GM23338 (cell line): Measurements from ENCODE around the gene SUV39H2. TPM values are rescaled to one million over a fixed set of nuclear protein-coding genes. Genes with fewer than 3 reads are reported as not detected.

ENCODE experiments used
- ATAC-seq: fragments of 200-7000 bp; cut with Tn5 transposase; 3 replicates; pipeline ENCODE4 v1.9.1; 2020
- DNase-seq: peaks from one replicate; pipeline ENCODE4 v3.0.0-alpha.2; 2015; ENCODE audit warnings: low spot score
- H2AFZ ChIP-seq: fragments of 200-600 bp; sonication (generic); 2 replicates; pipeline ENCODE4 v1.8.0; 2016; ENCODE audit warnings: antibody characterized with exemption, mild to moderate bottlenecking, moderate library complexity
- H3F3A ChIP-seq: fragments of 200-600 bp; sonication (generic); replicated peaks from 2 replicates; pipeline ENCODE4 v1.8.0; 2017; ENCODE audit warnings: antibody characterized with exemption, mixed run types, low read depth
- H3K27ac ChIP-seq: fragments of 200-600 bp; sonication (generic); 2 replicates; pipeline ENCODE4 v1.6.1; 2016; ENCODE audit warnings: low read depth
- H3K27me3 ChIP-seq: fragments of 200-600 bp; sonication (generic); 2 replicates; pipeline ENCODE4 v1.8.0; 2016; ENCODE audit warnings: mild to moderate bottlenecking, mixed run types, moderate library complexity; ENCODE audit not compliant: insufficient read depth
- H3K36me3 ChIP-seq: fragments of 200-600 bp; sonication (generic); 2 replicates; pipeline ENCODE4 v1.8.0; 2016; ENCODE audit warnings: mild to moderate bottlenecking; ENCODE audit not compliant: insufficient read depth
- H3K4me1 ChIP-seq: fragments of 200-600 bp; sonication (generic); 2 replicates; pipeline ENCODE4 v1.8.0; 2016; ENCODE audit warnings: mild to moderate bottlenecking, moderate library complexity; ENCODE audit not compliant: insufficient read depth
- H3K4me2 ChIP-seq: fragments of 200-600 bp; sonication (generic); 2 replicates; pipeline ENCODE4 v1.7.1; 2017; ENCODE audit warnings: mixed run types
- H3K4me3 ChIP-seq: fragments of 200-600 bp; sonication (generic); 2 replicates; pipeline ENCODE4 v1.6.1; 2016; ENCODE audit warnings: mixed run types
- H3K79me2 ChIP-seq: fragments of 200-600 bp; sonication (generic); replicated peaks from 2 replicates; pipeline ENCODE4 v1.8.0; 2017; ENCODE audit warnings: mild to moderate bottlenecking; ENCODE audit not compliant: insufficient read depth
- H3K9me2 ChIP-seq: fragments of 200-600 bp; sonication (generic); 2 replicates; pipeline ENCODE4 v1.8.0; 2017; ENCODE audit not compliant: insufficient read depth
- H4K20me1 ChIP-seq: fragments of 200-600 bp; sonication (generic); replicated peaks from 2 replicates; pipeline ENCODE4 v1.8.0; 2017; ENCODE audit warnings: mild to moderate bottlenecking; ENCODE audit not compliant: insufficient read depth
- H3K27ac Mint-ChIP-seq: 2 replicates; pipeline ENCODE4 v1.8.0; 2020; ENCODE audit warnings: inconsistent platforms, mild to moderate bottlenecking, moderate library complexity, mixed read lengths
- H3K27me3 Mint-ChIP-seq: 3 replicates; pipeline ENCODE4 v1.8.0; 2022; ENCODE audit warnings: low read depth, mild to moderate bottlenecking, moderate library complexity, mixed read lengths, inconsistent platforms; ENCODE audit not compliant: insufficient read depth, poor library complexity
- H3K36me3 Mint-ChIP-seq: 3 replicates; pipeline ENCODE4 v1.8.0; 2021; ENCODE audit warnings: low read depth, mild to moderate bottlenecking, inconsistent platforms, moderate library complexity, mixed read lengths
- H3K4me1 Mint-ChIP-seq: 3 replicates; pipeline ENCODE4 v1.8.0; 2020; ENCODE audit warnings: mild to moderate bottlenecking, inconsistent platforms, mixed read lengths
- H3K4me3 Mint-ChIP-seq: 3 replicates; pipeline ENCODE4 v1.8.0; 2021; ENCODE audit warnings: moderate library complexity, mild to moderate bottlenecking, inconsistent platforms, mixed read lengths
- H3K9me3 Mint-ChIP-seq: 3 replicates; pipeline ENCODE4 v1.8.0; 2020; ENCODE audit warnings: moderate library complexity, mild to moderate bottlenecking, inconsistent platforms, mixed read lengths
- CREB1 ChIP-seq: fragments of 250-450 bp; sonication (Bioruptor Pico); IDR thresholded peaks from 2 replicates; pipeline ENCODE4 v1.5.0; 2020; ENCODE audit warnings: low read depth, mild to moderate bottlenecking, moderate library complexity
- EZH2 ChIP-seq: fragments of 200-600 bp; sonication (generic); IDR thresholded peaks from one replicate; pipeline ENCODE4 v1.8.0; 2017; ENCODE audit warnings: antibody characterized with exemption, mild to moderate bottlenecking, low read depth; ENCODE audit not compliant: unreplicated experiment
- EZH2phosphoT487 ChIP-seq: fragments of 200-600 bp; sonication (generic); IDR thresholded peaks from one replicate; pipeline ENCODE4 v1.8.1; 2018; ENCODE audit warnings: antibody characterized with exemption; ENCODE audit not compliant: unreplicated experiment
- JUNB ChIP-seq: IDR thresholded peaks from one replicate; pipeline ENCODE4 v1.6.1; 2016; ENCODE audit warnings: antibody characterized with exemption; ENCODE audit not compliant: unreplicated experiment
- NANOG ChIP-seq: IDR thresholded peaks from 2 replicates; pipeline ENCODE4 v1.6.1; 2016; ENCODE audit warnings: antibody characterized with exemption, borderline replicate concordance
- REST ChIP-seq: IDR thresholded peaks from one replicate; pipeline ENCODE4 v1.6.1; 2018; ENCODE audit warnings: antibody characterized with exemption; ENCODE audit not compliant: unreplicated experiment
- STAT1 ChIP-seq: IDR thresholded peaks from one replicate; pipeline ENCODE4 v1.6.1; 2016; ENCODE audit warnings: antibody characterized with exemption; ENCODE audit not compliant: unreplicated experiment
- polyA plus RNA-seq: library from polyadenylated mRNA; unstranded; fragments of >200 nt; fragmentation: Nextera tagmentation; extraction: Ambion mirVana; gene quantifications from 2 replicates; pipeline ENCODE4 v1.2.1, GENCODE V29; 2016
- total RNA-seq: library from RNA; depleted of rRNA; stranded (reverse); fragments of >200 nt; shearing (Covaris generic); gene quantifications from 2 replicates; pipeline ENCODE4 v1.2.3, GENCODE V29; 2014
- TF ChIP-seq, protein P1 (sequence below): fragments of 250-450 bp; sonication (Bioruptor Pico); IDR thresholded peaks from 2 replicates; pipeline ENCODE4 v1.5.0; 2020; ENCODE audit warnings: mild to moderate bottlenecking, moderate library complexity
- TF ChIP-seq, protein P2 (sequence below): IDR thresholded peaks from 2 replicates; pipeline ENCODE4 v1.6.1; 2016; ENCODE audit warnings: antibody characterized with exemption
- TF ChIP-seq, protein P3 (sequence below), 2 experiments: fragments of 200-600 bp in 1 of 2; sonication (generic) in 1 of 2; conservative IDR thresholded peaks; 2 replicates each; pipeline versions ENCODE4 v1.5.1 to v1.6.1; 2016 to 2017; ENCODE audit warnings: antibody characterized with exemption in 2 of 2, low read depth in 2 of 2, mild to moderate bottlenecking in 2 of 2, moderate library complexity in 1 of 2

The SUV39H2 gene
- total and polyA plus RNA-seq, 2 experiments from 2014 or later, result 33.3 to 59.1 TPM

DNA sequence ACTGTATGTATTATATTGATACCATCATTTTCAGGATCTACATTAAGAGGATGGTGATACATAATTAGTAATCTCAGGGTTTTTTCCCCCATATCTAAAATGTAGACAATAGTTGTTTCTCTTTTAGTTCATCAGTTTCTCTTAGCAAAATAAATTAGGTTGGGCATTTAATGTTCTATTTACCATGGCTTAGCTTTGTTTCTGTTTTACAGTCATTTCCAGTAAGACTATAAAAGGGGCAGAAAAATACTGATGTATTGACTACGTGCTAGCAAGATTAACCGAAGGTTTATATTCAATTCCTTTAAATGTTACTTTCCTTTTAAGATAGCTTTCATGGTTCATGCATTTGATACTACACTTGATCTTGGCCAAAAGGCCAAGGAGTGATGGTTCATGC, 26.2 kb downstream of the SUV39H2 start (continued):
- TF ChIP-seq, protein P1, sequence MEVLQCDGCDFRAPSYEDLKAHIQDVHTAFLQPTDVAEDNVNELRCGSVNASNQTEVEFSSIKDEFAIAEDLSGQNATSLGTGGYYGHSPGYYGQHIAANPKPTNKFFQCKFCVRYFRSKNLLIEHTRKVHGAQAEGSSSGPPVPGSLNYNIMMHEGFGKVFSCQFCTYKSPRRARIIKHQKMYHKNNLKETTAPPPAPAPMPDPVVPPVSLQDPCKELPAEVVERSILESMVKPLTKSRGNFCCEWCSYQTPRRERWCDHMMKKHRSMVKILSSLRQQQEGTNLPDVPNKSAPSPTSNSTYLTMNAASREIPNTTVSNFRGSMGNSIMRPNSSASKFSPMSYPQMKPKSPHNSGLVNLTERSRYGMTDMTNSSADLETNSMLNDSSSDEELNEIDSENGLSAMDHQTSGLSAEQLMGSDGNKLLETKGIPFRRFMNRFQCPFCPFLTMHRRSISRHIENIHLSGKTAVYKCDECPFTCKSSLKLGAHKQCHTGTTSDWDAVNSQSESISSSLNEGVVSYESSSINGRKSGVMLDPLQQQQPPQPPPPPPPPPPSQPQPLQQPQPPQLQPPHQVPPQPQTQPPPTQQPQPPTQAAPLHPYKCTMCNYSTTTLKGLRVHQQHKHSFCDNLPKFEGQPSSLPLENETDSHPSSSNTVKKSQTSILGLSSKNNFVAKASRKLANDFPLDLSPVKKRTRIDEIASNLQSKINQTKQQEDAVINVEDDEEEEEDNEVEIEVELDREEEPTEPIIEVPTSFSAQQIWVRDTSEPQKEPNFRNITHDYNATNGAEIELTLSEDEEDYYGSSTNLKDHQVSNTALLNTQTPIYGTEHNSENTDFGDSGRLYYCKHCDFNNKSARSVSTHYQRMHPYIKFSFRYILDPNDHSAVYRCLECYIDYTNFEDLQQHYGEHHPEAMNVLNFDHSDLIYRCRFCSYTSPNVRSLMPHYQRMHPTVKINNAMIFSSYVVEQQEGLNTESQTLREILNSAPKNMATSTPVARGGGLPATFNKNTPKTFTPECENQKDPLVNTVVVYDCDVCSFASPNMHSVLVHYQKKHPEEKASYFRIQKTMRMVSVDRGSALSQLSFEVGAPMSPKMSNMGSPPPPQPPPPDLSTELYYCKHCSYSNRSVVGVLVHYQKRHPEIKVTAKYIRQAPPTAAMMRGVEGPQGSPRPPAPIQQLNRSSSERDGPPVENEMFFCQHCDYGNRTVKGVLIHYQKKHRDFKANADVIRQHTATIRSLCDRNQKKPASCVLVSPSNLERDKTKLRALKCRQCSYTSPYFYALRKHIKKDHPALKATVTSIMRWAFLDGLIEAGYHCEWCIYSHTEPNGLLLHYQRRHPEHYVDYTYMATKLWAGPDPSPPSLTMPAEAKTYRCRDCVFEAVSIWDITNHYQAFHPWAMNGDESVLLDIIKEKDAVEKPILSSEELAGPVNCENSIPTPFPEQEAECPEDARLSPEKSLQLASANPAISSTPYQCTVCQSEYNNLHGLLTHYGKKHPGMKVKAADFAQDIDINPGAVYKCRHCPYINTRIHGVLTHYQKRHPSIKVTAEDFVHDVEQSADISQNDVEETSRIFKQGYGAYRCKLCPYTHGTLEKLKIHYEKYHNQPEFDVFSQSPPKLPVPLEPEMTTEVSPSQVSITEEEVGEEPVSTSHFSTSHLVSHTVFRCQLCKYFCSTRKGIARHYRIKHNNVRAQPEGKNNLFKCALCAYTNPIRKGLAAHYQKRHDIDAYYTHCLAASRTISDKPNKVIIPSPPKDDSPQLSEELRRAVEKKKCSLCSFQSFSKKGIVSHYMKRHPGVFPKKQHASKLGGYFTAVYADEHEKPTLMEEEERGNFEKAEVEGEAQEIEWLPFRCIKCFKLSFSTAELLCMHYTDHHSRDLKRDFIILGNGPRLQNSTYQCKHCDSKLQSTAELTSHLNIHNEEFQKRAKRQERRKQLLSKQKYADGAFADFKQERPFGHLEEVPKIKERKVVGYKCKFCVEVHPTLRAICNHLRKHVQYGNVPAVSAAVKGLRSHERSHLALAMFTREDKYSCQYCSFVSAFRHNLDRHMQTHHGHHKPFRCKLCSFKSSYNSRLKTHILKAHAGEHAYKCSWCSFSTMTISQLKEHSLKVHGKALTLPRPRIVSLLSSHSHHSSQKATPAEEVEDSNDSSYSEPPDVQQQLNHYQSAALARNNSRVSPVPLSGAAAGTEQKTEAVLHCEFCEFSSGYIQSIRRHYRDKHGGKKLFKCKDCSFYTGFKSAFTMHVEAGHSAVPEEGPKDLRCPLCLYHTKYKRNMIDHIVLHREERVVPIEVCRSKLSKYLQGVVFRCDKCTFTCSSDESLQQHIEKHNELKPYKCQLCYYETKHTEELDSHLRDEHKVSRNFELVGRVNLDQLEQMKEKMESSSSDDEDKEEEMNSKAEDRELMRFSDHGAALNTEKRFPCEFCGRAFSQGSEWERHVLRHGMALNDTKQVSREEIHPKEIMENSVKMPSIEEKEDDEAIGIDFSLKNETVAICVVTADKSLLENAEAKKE (CRISPR knock-in tag), result no peak

- Histone ChIP-seq H3K27ac (no peak overlapping the region; the same call in 1 of the 2 replicates), H3K4me2 (no peak overlapping the region), H3K4me3 (no peak overlapping the region), H3F3A (no peaks in the 10 kb centered on the region), H3K27me3 (no peaks in the 10 kb centered on the region), H4K20me1 (peaks cover 17% of the 10 kb centered on the region; the same call in 1 of the 2 replicates), H2AFZ (no peak overlapping the region), H3K36me3 (peaks cover 43% of the 10 kb centered on the region), H3K79me2 (no peaks in the 10 kb centered on the region), H3K9me2 (no peaks in the 10 kb centered on the region), H3K4me1 (no peaks in the 10 kb centered on the region)
- H3K27ac Mint-ChIP-seq, result no peak overlapping the region
- H3K36me3 Mint-ChIP-seq, result peaks cover 86% of the 10 kb centered on the region
- H3K9me3 Mint-ChIP-seq, result peaks cover 7% of the 10 kb centered on the region; the same call in 2 of the 3 replicates
- H3K27me3 Mint-ChIP-seq, result no peaks in the 10 kb centered on the region
- no peak overlapping the region for H3K4me3 Mint-ChIP-seq
- no peak for DNase-seq
- H3K4me1 Mint-ChIP-seq, result peaks cover 3% of the 10 kb centered on the region; the same call in 2 of the 3 replicates
- no peak for ATAC-seq
- TF ChIP-seq, protein P2, sequence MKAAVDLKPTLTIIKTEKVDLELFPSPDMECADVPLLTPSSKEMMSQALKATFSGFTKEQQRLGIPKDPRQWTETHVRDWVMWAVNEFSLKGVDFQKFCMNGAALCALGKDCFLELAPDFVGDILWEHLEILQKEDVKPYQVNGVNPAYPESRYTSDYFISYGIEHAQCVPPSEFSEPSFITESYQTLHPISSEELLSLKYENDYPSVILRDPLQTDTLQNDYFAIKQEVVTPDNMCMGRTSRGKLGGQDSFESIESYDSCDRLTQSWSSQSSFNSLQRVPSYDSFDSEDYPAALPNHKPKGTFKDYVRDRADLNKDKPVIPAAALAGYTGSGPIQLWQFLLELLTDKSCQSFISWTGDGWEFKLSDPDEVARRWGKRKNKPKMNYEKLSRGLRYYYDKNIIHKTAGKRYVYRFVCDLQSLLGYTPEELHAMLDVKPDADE, result no peak
- no peak for TF ChIP-seq NANOG
- no peak for TF ChIP-seq REST
- TF ChIP-seq, protein P3, sequence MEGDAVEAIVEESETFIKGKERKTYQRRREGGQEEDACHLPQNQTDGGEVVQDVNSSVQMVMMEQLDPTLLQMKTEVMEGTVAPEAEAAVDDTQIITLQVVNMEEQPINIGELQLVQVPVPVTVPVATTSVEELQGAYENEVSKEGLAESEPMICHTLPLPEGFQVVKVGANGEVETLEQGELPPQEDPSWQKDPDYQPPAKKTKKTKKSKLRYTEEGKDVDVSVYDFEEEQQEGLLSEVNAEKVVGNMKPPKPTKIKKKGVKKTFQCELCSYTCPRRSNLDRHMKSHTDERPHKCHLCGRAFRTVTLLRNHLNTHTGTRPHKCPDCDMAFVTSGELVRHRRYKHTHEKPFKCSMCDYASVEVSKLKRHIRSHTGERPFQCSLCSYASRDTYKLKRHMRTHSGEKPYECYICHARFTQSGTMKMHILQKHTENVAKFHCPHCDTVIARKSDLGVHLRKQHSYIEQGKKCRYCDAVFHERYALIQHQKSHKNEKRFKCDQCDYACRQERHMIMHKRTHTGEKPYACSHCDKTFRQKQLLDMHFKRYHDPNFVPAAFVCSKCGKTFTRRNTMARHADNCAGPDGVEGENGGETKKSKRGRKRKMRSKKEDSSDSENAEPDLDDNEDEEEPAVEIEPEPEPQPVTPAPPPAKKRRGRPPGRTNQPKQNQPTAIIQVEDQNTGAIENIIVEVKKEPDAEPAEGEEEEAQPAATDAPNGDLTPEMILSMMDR (conservative IDR thresholded peaks at IDR 0.05; ENCODE audit: low read depth in 2 of 2), result no peak
- no peak for TF ChIP-seq EZH2phosphoT487
- TF ChIP-seq STAT1, result no peak
- TF ChIP-seq EZH2, result no peak
- TF ChIP-seq CREB1 (CRISPR knock-in tag), result no peak
- no peak for TF ChIP-seq JUNB
These were observed 27.2 kb downstream of the SUV39H2 start for GRCh38 chr10:14905890-14906289.
